GM21360 (cell line): Measurements from ENCODE around the gene CLCNKA.
"Not testable (repeated sequence)": the region's sequence is repeated elsewhere in the genome, so short reads cannot be mapped to it uniquely, and the experiment has no call there.

ENCODE experiments used
- ATAC-seq: cut with Tn5 transposase; IDR thresholded peaks from one replicate; pipeline ENCODE4 v1.9.1; 2021; ENCODE audit warnings: mild to moderate bottlenecking, moderate library complexity; ENCODE audit not compliant: unreplicated experiment

Gene CLCNKA

DNA sequence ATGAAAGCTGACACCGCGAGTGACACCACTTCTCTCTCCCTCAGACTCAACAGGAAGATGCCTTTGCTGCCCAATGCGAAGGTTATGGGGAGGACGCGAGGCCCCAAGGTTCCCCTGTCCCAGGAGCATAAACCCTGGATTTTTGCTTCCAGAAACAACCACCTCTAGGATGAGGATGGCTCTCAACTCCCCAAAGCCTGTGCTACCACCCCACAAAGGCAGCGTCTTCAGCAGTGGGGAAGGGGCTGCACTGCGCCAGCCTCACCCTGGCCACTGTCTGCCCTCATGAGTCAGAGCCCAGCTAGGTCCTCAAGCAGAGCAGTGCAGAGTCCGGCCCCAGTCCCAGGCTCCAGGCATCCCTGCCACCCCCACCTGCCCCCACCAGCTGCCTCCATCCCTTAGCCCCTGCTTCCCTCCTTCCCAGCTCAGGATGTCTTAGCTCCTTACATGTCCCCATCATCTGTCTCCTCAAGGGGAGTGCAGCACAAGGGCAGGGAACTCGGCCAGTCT, 24.7 kb upstream of the CLCNKA start:
- no peak for ATAC-seq

DNA sequence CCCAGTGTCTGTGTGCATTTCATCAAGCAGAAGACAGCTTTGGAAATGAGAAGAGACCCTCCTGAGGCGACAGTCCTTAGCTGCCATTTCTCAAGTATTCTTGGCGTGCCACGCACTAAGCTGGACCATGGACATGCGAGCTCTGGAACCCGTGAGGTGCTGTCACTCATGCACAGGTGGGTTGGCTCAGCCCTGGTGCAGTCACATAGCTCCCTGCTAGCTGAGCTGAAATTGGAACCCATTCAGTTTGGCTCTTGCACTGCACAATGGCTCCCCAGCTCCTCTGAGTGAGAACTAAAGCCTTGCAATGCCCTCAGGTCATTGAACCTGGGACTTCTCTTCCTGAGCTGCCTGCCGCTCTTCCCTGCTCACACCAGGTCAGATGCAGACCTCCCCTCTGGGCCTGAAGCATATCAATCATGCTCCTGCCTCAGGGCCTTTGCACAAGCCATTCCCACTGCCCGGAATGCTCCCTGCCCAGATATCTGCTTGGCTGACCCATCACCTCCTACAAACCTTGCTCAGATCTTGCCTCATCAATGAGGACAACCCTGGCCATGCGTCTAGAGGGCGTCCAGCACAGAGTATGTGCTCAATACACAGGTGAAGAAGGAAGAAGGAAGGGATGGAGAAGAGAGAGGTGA, 24.1 kb upstream of the CLCNKA start:
- no peak for ATAC-seq

DNA sequence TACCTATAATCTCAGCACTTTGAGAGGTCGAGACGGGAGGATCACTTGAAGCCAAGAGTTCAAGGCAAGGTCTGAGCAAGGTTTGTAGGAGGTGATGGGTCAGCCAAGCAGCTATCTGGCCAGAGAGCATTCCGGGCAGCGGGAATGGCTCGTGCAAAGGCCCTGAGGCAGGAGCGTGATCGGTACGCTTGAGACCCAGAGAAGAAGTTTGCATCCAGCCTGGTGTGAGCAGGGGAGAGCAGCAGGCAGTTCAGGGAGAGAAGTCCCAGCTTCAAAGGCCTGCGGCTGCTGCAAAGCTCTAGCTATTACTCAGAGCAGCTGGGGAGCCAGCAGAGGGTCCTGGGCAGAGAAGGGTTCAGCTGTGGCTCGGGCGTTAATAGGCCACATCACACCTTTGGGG, 22.9 kb upstream of the CLCNKA start:
- ATAC-seq: no peak

DNA sequence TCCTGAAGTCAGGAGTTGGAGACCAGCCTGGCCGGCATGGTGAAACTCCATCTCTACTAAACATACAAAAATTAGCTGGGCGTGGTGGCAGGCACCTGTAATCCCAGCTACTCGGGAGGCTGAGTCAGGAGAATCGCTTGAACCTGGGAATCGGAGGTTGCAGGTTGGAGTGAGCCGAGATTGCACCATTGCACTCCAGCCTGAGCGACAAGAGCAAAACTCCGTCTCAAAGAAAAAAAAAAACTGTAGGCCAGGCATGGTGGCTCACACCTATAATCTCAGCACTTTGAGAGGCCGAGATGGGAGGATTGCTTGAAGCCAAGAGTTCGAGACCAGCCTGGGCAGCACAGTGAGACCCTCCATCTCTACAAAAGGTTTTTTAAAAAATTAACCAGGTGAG, 20.6 kb upstream of the CLCNKA start:
- not testable (repeated sequence) for ATAC-seq

DNA sequence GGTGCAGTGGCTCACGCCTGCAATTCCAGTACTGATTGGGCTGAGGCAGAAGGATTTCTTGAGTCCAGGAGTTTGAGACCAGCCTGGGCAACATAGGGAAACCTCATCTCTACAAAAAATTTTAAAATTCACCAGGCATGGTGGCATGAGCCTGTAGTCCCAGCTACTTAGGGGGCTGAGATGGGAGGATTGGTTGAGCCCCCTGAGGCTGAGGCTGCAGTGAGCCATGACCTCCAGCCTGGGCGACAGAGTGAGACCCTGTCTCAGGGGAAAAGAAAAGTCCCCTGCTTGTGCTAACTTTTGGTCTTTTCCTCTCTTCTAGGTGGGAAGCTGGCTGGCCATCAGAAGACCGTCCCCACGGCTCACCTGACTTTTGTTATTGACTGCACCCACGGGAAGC, 16.2 kb upstream of the CLCNKA start:
- ATAC-seq: no peak

DNA sequence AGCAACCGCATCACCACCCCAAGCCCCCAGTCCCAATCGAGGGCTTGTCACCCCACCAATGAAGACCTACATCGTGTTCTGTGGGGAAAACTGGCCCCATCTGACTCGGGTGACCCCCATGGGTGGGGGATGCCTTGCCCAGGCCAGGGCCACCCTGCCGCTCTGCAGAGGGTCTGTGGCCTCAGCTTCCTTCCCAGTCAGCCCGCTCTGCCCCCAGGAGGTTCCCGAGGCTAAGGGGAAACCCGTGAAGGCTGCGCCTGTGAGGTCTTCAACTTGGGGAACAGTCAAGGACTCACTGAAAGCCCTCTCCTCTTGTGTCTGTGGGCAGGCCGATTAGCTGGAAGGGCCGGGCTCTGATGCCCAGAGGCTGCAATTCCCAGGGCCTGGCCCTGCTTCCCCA, 15.8 kb upstream of the CLCNKA start:
- ATAC-seq: no peak

DNA sequence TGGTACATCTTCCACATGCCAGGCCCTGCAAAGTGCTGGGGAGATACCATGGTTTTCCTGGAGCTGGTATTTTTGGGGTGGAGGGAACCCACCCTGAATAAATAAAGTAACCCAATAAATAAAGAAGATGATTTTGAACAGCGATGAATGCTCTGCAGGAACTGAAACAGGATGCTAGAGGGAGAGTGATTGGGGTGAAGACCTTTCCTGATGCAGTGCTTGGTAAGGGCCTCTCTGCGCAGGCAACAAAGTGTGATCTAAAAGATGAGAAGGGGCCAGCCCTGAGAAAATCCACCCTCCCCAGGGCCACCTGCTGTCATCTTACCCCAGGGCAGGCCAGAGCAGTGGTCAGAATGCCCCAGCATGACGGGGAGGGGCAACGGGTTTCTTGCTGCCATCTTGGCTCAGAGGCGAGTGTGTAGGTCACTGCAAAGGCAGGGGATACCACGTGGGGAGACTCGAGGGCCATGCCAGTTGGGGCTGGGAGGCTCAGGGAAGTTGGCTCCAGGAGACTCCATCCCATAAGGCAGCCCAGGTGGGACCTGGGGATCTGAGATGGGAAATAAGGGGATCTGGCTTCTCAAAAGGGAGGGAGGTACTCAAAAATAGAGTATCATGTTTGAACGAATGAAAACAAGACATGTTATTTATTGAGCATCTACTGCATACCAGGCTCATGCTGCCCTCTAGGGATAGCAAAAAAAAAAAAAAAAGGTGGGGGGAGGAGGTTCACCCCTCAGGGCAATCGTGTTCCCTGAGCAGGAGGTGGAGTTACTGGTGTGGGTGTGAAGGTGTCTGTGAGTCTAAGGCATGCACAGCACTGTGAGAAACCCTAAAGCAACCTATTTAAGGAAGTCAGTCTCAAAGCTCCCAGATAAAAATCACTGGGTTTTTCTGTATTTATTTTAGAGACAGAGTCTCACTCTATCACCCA, 15.0 kb upstream of the CLCNKA start:
- ATAC-seq: no peak

DNA sequence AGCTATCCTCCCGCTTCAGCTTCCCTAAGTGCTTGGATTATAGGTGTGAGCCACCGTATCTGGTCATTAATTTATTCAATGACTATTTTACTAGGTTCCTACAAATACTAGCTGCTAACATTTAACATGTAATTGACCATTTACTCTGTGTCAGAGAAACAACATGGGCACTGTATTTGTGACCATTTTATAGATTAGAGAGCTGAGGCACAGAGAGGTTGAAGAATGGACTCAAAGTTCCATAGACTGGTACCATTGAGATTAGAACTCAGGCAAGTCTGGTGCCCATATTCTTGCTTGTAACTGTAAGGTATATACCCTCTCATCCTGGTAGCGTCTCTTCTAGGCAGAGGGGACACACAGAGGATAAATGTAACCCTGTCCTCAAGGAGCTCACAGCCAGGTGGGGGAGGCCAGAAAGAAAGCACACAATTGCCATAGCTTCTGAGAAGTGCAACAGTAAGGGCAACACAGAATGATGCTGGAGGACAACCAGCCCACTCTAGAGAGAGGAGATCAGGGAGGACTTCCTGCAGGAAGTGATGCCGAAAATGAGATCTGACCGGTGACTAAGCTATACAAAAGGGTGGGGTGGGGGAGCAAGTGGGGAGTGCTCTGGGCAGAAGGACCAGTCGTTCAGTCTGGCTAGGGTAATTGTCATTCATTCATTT, 14.0 kb upstream of the CLCNKA start:
- no peak for ATAC-seq

DNA sequence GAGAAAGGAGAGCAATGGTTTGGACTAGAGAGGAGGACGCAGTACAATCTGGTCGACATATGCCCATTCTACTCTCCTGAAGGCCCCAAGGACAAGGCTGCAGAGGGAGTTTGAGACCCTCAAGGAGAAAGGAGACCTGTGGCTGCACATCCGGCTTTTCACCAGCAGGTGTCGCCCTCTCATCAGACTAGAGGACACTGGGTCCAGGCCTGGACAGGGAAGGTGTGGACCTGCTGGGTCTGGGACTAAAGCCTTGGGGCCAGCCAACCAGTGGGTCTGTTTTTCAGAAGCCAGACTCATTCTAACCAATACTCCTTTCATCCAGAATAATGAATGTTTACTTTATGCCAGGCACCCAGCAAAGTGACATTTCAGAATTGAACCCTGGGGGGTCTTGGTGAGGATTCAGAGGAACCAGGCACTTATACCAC, 12.8 kb upstream of the CLCNKA start:
- no peak for ATAC-seq

DNA sequence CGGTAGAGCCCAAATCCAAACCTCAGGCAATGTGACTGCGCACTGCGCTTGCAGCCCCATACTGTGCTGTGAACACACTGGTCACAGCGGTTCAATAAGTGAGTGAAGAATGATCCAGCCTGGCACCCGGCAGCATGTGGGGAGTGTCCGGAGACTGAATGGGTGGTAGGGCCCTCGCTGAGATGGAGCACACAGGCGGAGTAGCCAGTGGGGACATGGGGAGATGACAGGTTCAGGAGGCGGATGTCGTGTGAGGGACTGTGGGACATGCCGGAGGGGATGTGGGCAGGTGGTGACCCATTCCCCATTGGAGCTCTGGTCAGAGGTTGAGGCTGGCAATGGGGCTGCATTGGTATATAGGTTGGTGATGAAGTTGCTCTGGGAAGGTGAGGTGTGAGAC, 12.2 kb upstream of the CLCNKA start:
- no peak for ATAC-seq

DNA sequence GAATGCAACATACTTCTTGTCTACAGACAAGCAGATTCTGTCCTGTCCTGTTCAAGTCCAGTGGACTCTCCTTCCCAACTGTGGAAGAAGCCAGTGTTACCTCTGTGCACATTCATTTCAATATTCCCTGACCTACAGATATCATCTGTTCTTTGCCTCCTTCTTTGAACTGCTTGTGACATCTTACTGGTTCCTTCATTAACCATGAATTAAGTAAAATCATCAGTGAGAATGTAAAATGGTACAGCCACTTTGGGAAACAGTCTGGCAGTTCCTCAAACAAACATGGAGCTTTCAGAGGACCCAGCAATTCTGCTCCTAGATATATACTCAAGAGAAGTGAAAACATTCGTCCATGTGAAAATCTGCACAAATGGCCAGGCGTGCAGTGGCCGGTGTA, 11.0 kb upstream of the CLCNKA start:
- ATAC-seq: no peak

DNA sequence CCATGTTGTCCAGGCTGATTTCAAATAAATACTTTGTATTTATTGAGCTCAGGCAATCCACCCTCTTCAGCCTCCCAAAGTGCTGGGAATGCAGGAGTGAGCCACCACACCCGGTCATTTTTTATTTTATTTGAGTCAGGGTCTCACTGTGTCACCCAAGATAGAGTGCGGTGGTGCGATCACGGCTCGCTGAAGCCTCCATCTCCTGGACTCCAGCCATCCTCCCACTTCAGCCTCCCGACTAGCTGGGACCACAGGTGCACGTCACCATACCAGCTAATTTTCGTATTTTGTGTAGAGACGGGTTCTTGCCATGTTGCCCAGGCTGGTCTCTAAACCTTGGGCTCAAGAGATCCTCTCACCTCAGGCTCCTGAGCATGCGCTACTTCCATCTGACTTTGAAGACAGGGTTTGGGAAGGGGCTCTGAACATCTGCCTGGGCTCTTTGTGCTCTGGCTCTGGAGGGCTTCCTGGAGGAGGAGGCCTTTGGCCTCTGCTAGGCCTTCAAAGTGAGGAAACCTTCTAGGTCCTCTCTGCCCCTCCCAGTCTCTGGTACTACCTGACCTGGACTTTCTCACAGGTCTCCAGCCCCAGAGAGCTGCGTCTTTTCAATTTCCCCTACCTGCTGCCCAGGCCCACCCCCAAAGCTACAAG, 9.8 kb upstream of the CLCNKA start:
- no peak for ATAC-seq

DNA sequence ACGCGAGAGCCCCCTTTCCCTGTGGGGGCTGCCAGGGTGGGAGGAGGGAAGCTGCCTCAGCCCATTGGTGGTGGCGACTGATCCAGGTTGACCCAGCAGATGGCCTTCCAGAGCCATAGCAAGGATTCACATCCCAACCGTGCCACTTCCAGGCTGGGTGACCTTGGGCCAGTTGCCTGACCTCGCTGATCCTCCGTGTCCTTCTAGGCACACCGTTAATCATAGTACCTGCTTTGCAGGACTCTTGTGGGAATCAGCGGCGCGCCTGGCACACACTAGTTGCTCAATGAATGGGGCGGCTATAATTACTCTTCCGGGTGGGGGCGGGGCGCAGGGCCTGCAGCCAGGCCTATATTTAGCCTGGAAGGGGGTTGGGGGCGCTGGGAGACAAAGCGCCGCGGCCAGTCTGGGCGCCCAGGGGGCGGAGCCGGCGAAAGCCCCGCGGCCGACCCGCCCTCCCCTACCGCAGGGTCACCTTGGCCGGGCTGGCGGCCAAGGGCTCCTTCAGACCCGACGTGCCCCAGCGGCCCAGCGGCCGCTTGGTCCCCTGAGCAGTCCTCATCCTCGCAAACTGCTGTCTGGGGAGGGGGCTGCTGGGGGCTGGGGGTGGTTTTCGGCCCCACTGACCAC, 9.1 kb upstream of the CLCNKA start:
- ATAC-seq: no peak

DNA sequence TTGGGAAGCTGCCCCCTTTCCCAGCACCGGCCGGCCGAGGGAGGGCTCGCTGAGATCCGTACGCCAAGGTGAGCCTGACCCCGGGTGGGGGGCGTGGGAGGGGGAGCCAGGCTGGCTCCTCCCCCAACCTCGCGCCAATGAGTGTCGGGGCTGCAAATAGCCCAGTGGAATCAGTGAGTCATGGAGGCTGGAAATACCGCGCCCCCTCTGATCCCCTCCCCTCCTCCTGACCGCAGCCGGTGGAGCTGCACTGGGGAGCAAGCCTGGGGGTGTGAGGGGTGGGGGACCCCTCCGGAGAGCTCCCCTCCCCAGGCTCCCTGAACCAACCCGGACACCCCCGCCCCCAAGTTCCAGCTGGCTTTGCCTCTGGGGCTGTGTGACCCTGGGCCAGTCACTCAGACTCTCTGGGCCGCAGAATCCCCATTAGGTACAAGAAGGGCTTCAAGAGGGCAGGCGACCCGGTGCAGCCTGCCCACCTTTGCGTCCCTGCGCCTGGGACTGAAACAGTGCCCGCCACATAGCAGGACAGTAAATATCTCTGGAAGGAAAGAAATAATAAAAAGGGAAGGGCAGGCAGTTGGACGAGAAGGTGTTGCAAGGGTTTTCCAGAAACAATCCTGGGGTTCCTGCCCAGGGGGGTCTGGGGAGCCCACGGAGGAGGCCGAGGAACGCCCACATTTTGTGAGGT, 8.5 kb upstream of the CLCNKA start:
- ATAC-seq: no peak

DNA sequence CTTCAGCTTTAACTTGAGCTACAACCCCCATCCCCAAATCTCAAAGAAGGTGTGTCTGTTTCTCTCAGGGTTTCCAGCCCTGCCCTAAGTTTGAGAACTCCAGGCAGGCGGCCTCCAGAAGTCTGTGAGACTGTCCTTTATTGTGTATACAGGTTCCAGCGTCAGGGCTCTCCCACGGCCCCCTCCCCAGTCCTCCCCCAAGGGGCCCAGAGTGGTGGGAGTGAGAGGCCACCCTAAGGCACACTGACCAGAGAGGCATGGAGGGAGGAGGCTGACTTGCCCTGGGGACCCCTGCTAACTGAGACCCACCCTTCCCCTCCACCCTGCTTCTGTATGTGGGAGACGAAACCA, 8.0 kb upstream of the CLCNKA start:
- no peak for ATAC-seq

DNA sequence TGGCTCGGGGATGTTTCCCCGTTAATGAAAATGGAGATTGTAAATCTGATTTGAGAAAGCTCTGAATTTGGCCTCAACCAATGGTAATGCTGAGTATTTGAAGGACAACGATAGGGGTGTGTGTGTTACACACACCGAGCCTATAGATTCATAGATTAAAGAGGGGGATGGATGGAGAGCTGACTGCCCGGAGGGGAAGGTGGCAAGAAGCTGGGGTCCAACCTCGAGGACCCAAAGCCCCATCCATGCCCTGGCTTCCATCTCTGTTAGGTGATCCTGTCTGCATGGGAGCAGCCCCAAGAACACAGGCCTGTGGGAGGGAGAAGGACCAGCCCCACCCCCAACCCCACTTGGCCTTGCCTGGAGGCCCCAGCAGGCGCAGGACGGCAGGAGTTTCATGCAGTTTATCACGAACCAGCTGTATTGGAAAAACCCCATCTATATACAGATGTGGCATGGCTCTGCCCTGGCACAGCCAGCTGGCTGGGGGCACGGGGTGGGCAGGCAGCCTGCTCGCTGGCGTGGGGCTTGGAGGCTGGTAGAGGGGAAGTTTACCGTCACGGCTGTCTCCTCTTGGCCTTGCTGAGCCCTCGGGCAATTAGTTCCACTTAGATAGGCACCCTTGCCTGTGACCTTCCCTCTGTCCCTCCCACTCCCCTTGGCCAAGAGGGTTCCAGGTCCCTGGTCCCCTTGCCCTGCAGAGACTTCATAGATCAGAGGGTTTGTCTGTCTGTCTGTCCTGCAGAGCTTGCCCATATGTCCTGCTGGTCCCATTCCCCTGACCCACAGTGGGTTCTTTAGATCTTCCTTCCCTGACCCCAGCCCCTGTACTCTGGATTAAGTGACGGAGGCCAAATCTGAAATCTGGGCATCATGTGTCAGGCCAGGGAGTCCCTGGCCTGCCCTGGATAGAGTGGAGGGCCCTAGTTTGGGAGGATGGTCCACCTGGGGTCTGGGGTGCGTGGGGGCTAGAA, 7.0 kb upstream of the CLCNKA start:
- ATAC-seq: no peak

DNA sequence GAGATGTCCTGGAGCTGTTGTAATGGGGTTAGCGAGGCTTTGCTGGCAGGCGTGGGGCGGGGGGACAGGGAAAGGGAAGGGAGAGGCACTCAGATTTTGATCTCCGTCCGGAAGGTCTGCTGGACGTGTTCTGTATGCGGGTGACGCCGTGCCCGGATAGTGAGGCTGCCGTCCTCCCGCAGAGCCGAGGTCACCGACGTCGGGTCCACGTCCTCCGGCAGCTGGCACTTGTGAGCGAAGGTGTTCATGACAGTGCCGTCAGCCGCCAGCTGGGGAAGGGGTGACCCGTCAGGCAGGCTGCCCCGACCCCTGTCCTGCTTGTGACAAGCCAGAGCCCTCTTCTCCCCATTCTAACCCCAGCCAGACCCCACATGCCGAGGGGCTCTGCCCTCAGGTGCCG, 6.3 kb upstream of the CLCNKA start:
- no peak for ATAC-seq

DNA sequence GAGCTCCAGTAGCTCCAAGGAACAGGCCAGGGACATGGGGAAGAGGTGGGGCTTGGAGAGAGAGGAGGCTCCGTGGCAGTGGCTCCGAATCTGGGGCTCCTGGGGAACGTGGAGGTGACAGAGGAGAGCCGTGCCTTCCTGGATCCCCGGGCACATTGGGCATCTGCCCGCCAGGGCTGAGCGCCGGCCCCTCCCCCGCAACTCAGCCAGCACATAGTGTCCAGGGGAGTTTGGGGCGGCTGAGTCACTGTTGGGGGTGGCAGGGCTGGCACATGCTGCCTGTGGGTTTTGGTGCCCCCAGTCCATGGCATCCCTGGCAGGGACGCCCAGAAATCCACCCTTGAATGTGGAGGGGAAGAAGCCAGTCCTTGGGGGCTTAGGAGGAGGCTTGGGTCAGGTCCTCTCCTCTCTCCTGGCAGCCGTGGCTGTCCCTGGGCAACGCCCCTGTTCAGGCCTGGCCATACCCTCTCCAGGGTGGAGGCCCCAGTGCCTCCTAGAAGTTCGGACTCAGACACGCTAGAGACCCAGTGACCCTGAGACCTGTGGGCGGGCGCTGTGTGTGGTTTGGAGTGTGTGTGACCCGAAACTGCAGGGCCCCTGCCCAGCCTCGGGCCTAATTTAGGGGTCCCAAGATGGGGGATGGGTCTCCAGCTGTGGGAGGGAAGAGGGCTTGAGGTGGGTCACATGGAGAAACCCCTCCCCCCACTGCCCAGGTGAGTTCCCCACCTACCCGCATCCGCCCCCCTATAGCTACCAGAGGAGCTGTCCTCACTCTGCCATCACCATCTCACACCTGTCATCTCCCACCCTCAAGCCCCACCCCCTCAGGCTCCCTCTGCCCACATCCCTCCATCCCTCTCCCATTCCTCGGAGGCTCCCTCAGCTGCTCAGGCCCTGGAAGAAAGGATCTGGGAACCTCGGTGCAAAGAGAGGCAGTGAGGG, 5.6 kb upstream of the CLCNKA start:
- no peak for ATAC-seq
